Neuronal stem cell (in vitro differentiated cells): Measurements from ENCODE around the gene ARHGAP23.

ENCODE experiments used
- DNase-seq: peaks from one replicate; pipeline ENCODE4 v3.0.0-alpha.2; 2013; ENCODE audit warnings: low spot score
- H2AFZ ChIP-seq: one replicate; pipeline ENCODE4 v1.6.1; 2013; ENCODE audit warnings: mild to moderate bottlenecking, low read length, inconsistent platforms
- H2AK5ac ChIP-seq: 2 replicates; pipeline ENCODE4 v1.6.1; 2013; ENCODE audit warnings: low read depth, mild to moderate bottlenecking, inconsistent platforms, low read length, moderate library complexity, mixed read lengths
- H2BK120ac ChIP-seq: 2 replicates; pipeline ENCODE4 v1.6.1; 2013; ENCODE audit warnings: low read depth, mild to moderate bottlenecking, inconsistent platforms, low read length, moderate library complexity, mixed read lengths
- H2BK12ac ChIP-seq: one replicate; pipeline ENCODE4 v1.6.1; 2013; ENCODE audit warnings: low read length, inconsistent platforms
- H2BK15ac ChIP-seq: 2 replicates; pipeline ENCODE4 v1.6.1; 2013; ENCODE audit warnings: mild to moderate bottlenecking, low read length, inconsistent platforms, mixed read lengths
- H2BK5ac ChIP-seq: one replicate; pipeline ENCODE4 v1.6.1; 2013; ENCODE audit warnings: inconsistent platforms, mild to moderate bottlenecking, low read length, moderate library complexity
- H3K14ac ChIP-seq: one replicate; pipeline ENCODE4 v1.6.1; 2013; ENCODE audit warnings: low read length, inconsistent platforms
- H3K18ac ChIP-seq: 2 replicates; pipeline ENCODE4 v1.6.1; 2013; ENCODE audit warnings: low read length, inconsistent platforms
- H3K23ac ChIP-seq: 2 replicates; pipeline ENCODE4 v1.6.1; 2013; ENCODE audit warnings: low read depth, mild to moderate bottlenecking, mixed read lengths, low read length, inconsistent platforms; ENCODE audit not compliant: poor library complexity
- H3K27ac ChIP-seq: replicated peaks from 3 replicates; pipeline ENCODE4 v1.5.1; 2013; ENCODE audit warnings: low read length, inconsistent platforms
- H3K27me3 ChIP-seq, 3 experiments: 2 replicates each; pipeline ENCODE4 v1.6.1; 2013; ENCODE audit warnings: low read length in 3 of 3, mild to moderate bottlenecking in 2 of 3, inconsistent platforms in 1 of 3, low read depth in 1 of 3, mixed read lengths in 1 of 3, moderate library complexity in 1 of 3; ENCODE audit not compliant: control insufficient read depth in 3 of 3, insufficient read depth in 3 of 3
- H3K36me3 ChIP-seq, 2 donors: replicated peaks in 1 of 2; 2 replicates each; pipeline ENCODE4 v1.6.1; 2013; ENCODE audit warnings: low read length in 2 of 2; ENCODE audit not compliant: control insufficient read depth in 2 of 2, insufficient read depth in 2 of 2
- H3K4ac ChIP-seq: 2 replicates; pipeline ENCODE4 v1.6.1; 2013; ENCODE audit warnings: inconsistent platforms, mild to moderate bottlenecking, low read length, moderate library complexity
- H3K4me1 ChIP-seq, 2 donors: 1 replicate in 1 of 2; 2 replicates in 1 of 2; pipeline ENCODE4 v1.6.1; 2013; ENCODE audit warnings: low read length in 2 of 2, low read depth in 1 of 2; ENCODE audit not compliant: control insufficient read depth in 2 of 2, insufficient read depth in 1 of 2
- H3K4me2 ChIP-seq: one replicate; pipeline ENCODE4 v1.6.1; 2013; ENCODE audit warnings: mild to moderate bottlenecking, low read length, inconsistent platforms; ENCODE audit not compliant: insufficient read depth, poor library complexity, severe bottlenecking
- H3K4me3 ChIP-seq, 2 donors: 2 replicates each; pipeline ENCODE4 v1.5.1; 2013; ENCODE audit warnings: low read length in 2 of 2, mild to moderate bottlenecking in 2 of 2, inconsistent platforms in 1 of 2, moderate library complexity in 1 of 2
- H3K79me1 ChIP-seq: one replicate; pipeline ENCODE4 v1.6.1; 2013; ENCODE audit warnings: low read depth, mild to moderate bottlenecking, inconsistent platforms, low read length, moderate library complexity
- H3K9ac ChIP-seq: one replicate; pipeline ENCODE4 v1.6.1; 2013; ENCODE audit warnings: mild to moderate bottlenecking, low read depth, low read length, inconsistent platforms; ENCODE audit not compliant: poor library complexity
- H3K9me3 ChIP-seq, 2 donors: replicated peaks in 1 of 2; 2 replicates each; pipeline versions ENCODE3 to v1.6.1; 2013; ENCODE audit warnings: low read length in 2 of 2, mild to moderate bottlenecking in 2 of 2, inconsistent platforms in 1 of 2, low read depth in 1 of 2, mixed read lengths in 1 of 2, moderate library complexity in 1 of 2; ENCODE audit not compliant: control insufficient read depth in 2 of 2, insufficient read depth in 1 of 2
- H4K8ac ChIP-seq: one replicate; pipeline ENCODE4 v1.6.1; 2013; ENCODE audit warnings: low read depth, mild to moderate bottlenecking, inconsistent platforms, low read length, moderate library complexity
- H4K91ac ChIP-seq: one replicate; pipeline ENCODE4 v1.6.1; 2013; ENCODE audit warnings: low read length, low read depth, mild to moderate bottlenecking, inconsistent platforms; ENCODE audit not compliant: poor library complexity
- WGBS, 2 donors: extraction: QIAGEN DNeasy Blood & Tissue Kit; methylation state at CpG; one replicate each; pipeline ENCODE4 v1.1.7; 2013; ENCODE audit warnings: missing lambda C conversion rate in 2 of 2, mixed read lengths in 1 of 2; ENCODE audit not compliant: insufficient read length in 2 of 2, insufficient replicate concordance in 1 of 2; ENCODE audit errors: extremely low coverage in 2 of 2; 5-methylcytosine and 5-hydroxymethylcytosine counted together

ARHGAP23 gene

DNA sequence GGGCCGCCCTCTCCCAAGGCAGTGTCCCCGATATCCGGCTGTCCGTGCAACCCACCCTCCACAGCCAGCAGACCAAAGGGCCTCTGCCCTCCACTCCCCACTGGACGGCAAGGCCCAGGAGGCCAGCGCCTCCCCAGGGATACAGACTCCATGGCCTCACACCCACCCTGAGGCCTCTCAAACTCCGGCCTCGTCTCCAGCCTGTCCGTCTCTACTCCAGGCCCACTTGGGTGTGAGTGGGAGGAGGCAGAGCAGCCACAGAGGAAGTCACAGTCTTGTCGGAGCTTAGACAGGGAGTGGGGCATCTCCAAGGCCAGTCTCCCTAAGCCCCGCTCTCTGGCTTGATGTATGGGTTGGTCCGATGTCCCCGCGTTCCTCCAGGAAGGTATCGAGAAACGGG, 104.2 kb downstream of the ARHGAP23 start:
- H3K23ac ChIP-seq, result peak overlapping the region; percentile 44
- no peaks in the 10 kb centered on the region for H3K36me3 ChIP-seq
- H3K27me3 ChIP-seq, result peaks cover 0 to 2% (median 0%) of the 10 kb centered on the region in 3 experiments
- H2AK5ac ChIP-seq, result peak overlapping the region; percentile 94
- WGBS, 2 donors, result no CpG with 5 or more reads among the region's 16 CpGs
- H2BK12ac ChIP-seq, result peak overlapping the region; percentile 100
- no peak for DNase-seq
- H3K4me2 ChIP-seq, result no peak overlapping the region
- peak overlapping the region; percentile 2 for H3K14ac ChIP-seq
- peak overlapping the region; percentile 89 for H4K91ac ChIP-seq
- H2BK5ac ChIP-seq, result peak overlapping the region; percentile 94
- no peaks in the 10 kb centered on the region for H3K9me3 ChIP-seq
- peak overlapping the region; percentile 99 for H2BK120ac ChIP-seq
- no peak overlapping the region for H3K4me3 ChIP-seq
- peak overlapping the region; percentile 71 for H2BK15ac ChIP-seq
- H3K9ac ChIP-seq, result peak overlapping the region; percentile 30
- peak overlapping the region; percentile 97 for H3K27ac ChIP-seq
- no peak overlapping the region for H3K4ac ChIP-seq
- H2AFZ ChIP-seq, result peak overlapping the region; percentile 2
- H3K4me1 ChIP-seq, result peaks cover 32 to 35% of the 10 kb centered on the region in 2 donors
- peak overlapping the region; percentile 78 for H3K18ac ChIP-seq
- H3K79me1 ChIP-seq, result no peaks in the 10 kb centered on the region
- no peak overlapping the region for H4K8ac ChIP-seq

DNA sequence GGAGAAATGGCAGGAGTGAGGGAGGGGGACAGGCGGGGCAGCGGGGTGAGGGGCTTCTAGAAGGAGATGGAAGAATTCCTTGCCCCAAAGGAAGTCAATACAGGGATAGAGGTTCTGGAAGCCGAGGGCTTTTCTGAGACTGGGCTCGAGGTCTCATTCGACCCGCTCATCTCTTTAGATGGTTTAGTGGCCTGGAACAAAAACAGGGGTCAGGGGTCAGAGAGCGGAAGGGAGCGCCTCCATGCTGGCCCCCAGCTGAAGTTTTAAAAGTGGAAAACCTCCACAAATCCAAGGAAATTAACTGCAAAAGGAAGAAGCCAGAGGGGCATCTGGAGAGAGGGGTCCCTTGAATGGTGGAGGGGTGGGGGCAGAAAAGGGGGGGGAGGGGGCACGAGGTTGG, 105.0 kb downstream of the ARHGAP23 start:
- Histone ChIP-seq H4K91ac (no peak overlapping the region), H3K14ac (no peak overlapping the region), H4K8ac (no peak overlapping the region), H2BK5ac (peak overlapping the region; percentile 94), H3K4me3 (no peak overlapping the region), H2BK120ac (peak overlapping the region; percentile 99), H3K9me3 (no peaks in the 10 kb centered on the region), H2BK12ac (no peak overlapping the region), H2AFZ (no peak overlapping the region), H2BK15ac (no peak overlapping the region), H3K23ac (no peak overlapping the region), H2AK5ac (peak overlapping the region; percentile 94), H3K4ac (no peak overlapping the region), H3K18ac (no peak overlapping the region), H3K36me3 (no peaks in the 10 kb centered on the region), H3K27me3 (no peaks in the 10 kb centered on the region), H3K27ac (peak overlapping the region; percentile 97), H3K9ac (no peak overlapping the region), H3K4me1 (peaks cover 32 to 35% of the 10 kb centered on the region in 2 donors), H3K79me1 (no peaks in the 10 kb centered on the region), H3K4me2 (no peak overlapping the region)
- WGBS, 2 donors, result no CpG with 5 or more reads among the region's 9 CpGs
- DNase-seq, result peak; percentile 63

DNA sequence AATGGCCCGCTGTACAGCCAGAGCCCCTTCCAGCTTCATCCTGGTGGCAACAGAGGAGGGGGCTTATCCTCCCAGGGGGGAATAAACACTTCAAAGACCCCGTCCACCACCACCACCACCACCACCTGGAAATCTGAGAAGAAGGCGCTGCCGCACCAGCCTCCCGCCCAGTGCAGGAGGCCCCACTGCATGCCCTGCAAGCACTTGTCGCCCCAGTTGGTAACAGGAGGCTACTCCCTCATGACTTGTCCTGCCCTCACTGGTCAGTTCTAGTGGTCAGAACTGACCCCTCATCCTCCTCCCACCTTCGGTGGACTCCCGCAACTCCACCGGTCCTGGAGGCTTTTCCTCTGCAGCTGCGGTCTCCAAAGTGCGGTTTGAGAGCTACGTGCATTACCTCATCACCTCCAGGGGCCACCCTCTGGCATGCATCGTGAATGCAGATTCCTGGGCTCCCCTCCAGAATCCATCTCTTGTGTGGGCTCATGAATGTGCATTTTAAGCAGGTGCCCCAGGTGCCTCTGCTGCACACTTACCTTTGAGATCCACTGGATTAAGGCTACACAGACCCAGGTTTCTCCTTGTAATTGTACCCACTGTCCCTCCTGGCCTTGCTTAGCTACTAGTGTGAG, 105.7 kb downstream of the ARHGAP23 start:
- DNase-seq, result no peak
- Histone ChIP-seq H2BK5ac (peak overlapping the region; percentile 27), H2AK5ac (peak overlapping the region; percentile 36), H3K23ac (no peak overlapping the region), H4K91ac (no peak overlapping the region), H3K4me2 (no peak overlapping the region), H2BK12ac (peak overlapping the region; percentile 33), H3K4me1 (peaks cover 32 to 35% of the 10 kb centered on the region in 2 donors), H3K9ac (no peak overlapping the region), H3K4me3 (no peak overlapping the region), H3K79me1 (no peaks in the 10 kb centered on the region), H2BK120ac (peak overlapping the region; percentile 3), H3K14ac (peak overlapping the region; percentile 84), H3K27me3 (no peaks in the 10 kb centered on the region), H3K4ac (no peak overlapping the region), H3K9me3 (no peaks in the 10 kb centered on the region), H2BK15ac (peak overlapping the region; percentile 31), H4K8ac (no peak overlapping the region), H3K27ac (peak overlapping the region; percentile 97), H3K36me3 (no peaks in the 10 kb centered on the region), H2AFZ (peak overlapping the region; percentile 40), H3K18ac (peak overlapping the region; percentile 94)
- WGBS, 2 donors, result no CpG with 5 or more reads among the region's 13 CpGs

DNA sequence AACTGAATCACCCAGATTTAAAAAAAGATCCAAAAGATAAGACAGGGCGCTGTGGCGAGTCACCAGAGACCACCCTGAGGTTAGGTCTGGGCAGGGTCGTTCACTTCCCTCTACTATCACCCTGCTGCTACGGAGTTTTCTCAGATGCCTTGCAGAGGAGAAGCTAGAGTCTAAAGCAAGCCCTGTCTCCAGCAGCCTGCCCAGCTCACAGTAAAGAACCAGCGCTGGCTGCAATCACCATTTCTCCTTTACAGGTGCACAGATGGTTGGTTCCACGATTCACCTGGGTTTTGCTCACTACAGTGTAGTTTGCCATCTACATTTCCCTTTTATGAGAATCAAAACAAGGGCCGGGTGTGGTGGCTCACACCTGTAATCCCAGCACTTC, 106.2 kb downstream of the ARHGAP23 start:
- Histone ChIP-seq H4K8ac (no peak overlapping the region), H3K27me3 (no peaks in the 10 kb centered on the region), H3K4me2 (no peak overlapping the region), H3K9me3 (no peaks in the 10 kb centered on the region), H3K36me3 (no peaks in the 10 kb centered on the region), H3K9ac (no peak overlapping the region), H3K79me1 (no peaks in the 10 kb centered on the region), H2AFZ (no peak overlapping the region), H2BK15ac (peak overlapping the region; percentile 31), H2BK120ac (peak overlapping the region; percentile 3), H3K4me1 (peaks cover 32 to 33% of the 10 kb centered on the region in 2 donors), H3K4me3 (no peak overlapping the region), H2BK12ac (no peak overlapping the region), H2BK5ac (peak overlapping the region; percentile 27), H3K18ac (peak overlapping the region; percentile 94), H3K23ac (no peak overlapping the region), H3K14ac (no peak overlapping the region), H4K91ac (no peak overlapping the region), H3K27ac (peak overlapping the region; percentile 97), H3K4ac (no peak overlapping the region), H2AK5ac (peak overlapping the region; percentile 36)
- no peak for DNase-seq
- no CpG with 5 or more reads among the region's 7 CpGs for WGBS, 2 donors
